ENCODE data around the gene EPHA6.

- TF ChIP-seq CTCF (conservative IDR thresholded peaks at IDR 0.05 in 1 of 2, IDR thresholded peaks at IDR 0.05 in 1 of 2; ENCODE audit: low read depth in 1 of 2, low read length in 2 of 2), result no peak
- TF ChIP-seq EZH2 (IDR thresholded peaks at IDR 0.05; ENCODE audit: low read length, missing control alignments), result no peak
These were observed 291.7 kb downstream of the EPHA6 start for GRCh38 chr3:97105989-97106651.
